Activated CD4-positive, alpha-beta memory T cell treated with anti-CD3 and anti-CD28 coated beads for 36 hours (primary cell): ENCODE results near the gene OR52K1. TPM values are rescaled to one million over a fixed set of nuclear protein-coding genes. Genes with fewer than 3 reads are reported as not detected.
"Not testable (repeated sequence)": the region's sequence is repeated elsewhere in the genome, so short reads cannot be mapped to it uniquely, and the experiment has no call there.

Experiments
- CTCF ChIA-PET: fragments of 350-600 bp; sonication (Branson Sonifier 250); formaldehyde crosslinking; loops from one replicate; lab custom pipeline; 2021; ENCODE audit warnings: antibody characterized with exemption, inconsistent platforms; lab: Charles Lee
- POLR2A ChIA-PET: fragments of 350-600 bp; sonication (Branson Sonifier 250); formaldehyde crosslinking; loops from one replicate; lab custom pipeline; 2021; ENCODE audit warnings: antibody characterized with exemption; lab: Charles Lee
- DNase-seq: peaks from one replicate; pipeline ENCODE4 v3.0.0-alpha.2; 2020
- H3K27ac Mint-ChIP-seq: one replicate; pipeline ENCODE4 v1.8.0; 2021; ENCODE audit warnings: mixed read lengths
- H3K27me3 Mint-ChIP-seq: one replicate; pipeline ENCODE4 v1.8.0; 2021; ENCODE audit warnings: mixed read lengths
- H3K36me3 Mint-ChIP-seq: one replicate; pipeline ENCODE4 v1.8.0; 2021; ENCODE audit warnings: mixed read lengths
- H3K4me1 Mint-ChIP-seq: one replicate; pipeline ENCODE4 v1.8.0; 2021; ENCODE audit warnings: low read depth, mixed read lengths
- H3K4me3 Mint-ChIP-seq: one replicate; pipeline ENCODE4 v1.8.0; 2021; ENCODE audit warnings: mild to moderate bottlenecking, mixed read lengths
- H3K9me3 Mint-ChIP-seq: one replicate; pipeline ENCODE4 v1.8.0; 2021; ENCODE audit warnings: mixed read lengths
- intact Hi-C: fragments of 100-400 bp; cut with micrococcal nuclease; formaldehyde crosslinking; loops from one replicate; pipeline ENCODE4 v1.15.1; 2023
- total RNA-seq, 2 experiments: library from RNA; stranded (reverse); gene quantifications; one replicate each; pipeline ENCODE4 v1.2.3, GENCODE V29; 2021

The OR52K1 gene
- total RNA-seq, 2 experiments from 2014 or later: not detected

DNA sequence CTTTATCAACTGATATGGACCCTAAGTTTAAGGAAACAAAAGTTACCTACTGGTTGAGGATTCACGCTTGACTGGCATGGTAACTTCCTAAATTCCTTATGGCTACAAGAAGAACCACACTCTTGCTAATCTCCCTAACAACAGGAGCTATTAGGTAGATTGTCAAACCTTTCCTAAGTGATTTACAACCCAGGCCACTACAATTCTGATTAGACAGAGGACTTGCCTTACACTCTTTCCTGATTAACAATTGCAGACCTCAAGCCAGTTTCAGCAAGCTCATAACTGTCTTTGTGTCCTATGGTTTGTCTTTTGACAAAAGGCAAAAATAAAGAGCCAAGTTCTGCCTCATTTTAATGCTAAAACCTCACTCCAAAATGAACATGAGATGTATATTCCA, 17.0 kb upstream of the OR52K1 start:
- DNase-seq: no peak
- Mint-ChIP-seq H3K4me3 (no peak overlapping the region), H3K4me1 (no peaks in the 10 kb centered on the region), H3K36me3 (no peaks in the 10 kb centered on the region), H3K27ac (no peak overlapping the region), H3K9me3 (peaks cover 10% of the 10 kb centered on the region), H3K27me3 (peaks cover 10% of the 10 kb centered on the region)
- ChIA-PET POLR2A (no interaction called here), CTCF (no interaction called here)
- intact Hi-C loops: no loop called here

DNA sequence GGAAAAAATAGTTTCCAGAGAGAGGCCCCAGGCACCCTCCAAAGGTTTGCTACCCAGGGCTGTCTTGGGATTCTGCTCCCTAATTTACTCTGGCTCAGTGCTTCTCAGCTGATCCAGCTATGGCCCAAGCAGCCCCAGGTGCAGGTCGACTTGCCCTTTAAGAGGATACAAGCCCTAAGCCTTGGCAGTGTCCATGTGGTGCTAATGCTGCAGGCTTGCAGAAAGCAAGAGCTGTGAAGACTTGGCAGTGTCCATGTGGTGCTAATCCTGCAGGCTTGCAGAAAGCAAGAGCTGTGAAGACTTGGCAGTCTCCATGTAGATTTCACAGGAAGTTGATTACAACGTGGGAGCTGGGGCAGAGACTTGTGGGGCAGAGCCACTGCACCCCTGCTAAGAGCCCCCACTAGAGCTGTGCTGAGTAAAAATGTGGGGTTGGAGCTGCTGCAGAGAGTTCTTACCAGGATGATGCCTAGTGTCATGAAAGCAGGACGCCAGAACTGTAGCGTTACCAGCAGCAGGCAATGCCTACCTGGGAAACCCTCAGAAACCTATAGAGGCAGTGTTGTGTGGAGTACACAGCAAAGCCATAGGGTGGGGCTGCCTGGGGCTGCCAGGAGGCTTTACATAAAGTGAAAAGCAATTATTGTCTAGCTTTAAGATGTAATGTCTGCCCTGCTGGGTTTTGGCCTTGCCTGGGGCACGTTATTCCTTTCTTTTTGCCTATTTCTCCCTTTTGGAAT, 16.1 kb upstream of the OR52K1 start:
- ChIA-PET CTCF (no interaction called here), POLR2A (no interaction called here)
- H3K36me3 Mint-ChIP-seq: no peaks in the 10 kb centered on the region
- no peak overlapping the region for H3K4me3 Mint-ChIP-seq
- intact Hi-C loops: no loop called here
- H3K27ac Mint-ChIP-seq: no peak overlapping the region
- H3K27me3 Mint-ChIP-seq: peaks cover 14% of the 10 kb centered on the region
- peaks cover 10% of the 10 kb centered on the region for H3K9me3 Mint-ChIP-seq
- DNase-seq: no peak
- no peaks in the 10 kb centered on the region for H3K4me1 Mint-ChIP-seq

DNA sequence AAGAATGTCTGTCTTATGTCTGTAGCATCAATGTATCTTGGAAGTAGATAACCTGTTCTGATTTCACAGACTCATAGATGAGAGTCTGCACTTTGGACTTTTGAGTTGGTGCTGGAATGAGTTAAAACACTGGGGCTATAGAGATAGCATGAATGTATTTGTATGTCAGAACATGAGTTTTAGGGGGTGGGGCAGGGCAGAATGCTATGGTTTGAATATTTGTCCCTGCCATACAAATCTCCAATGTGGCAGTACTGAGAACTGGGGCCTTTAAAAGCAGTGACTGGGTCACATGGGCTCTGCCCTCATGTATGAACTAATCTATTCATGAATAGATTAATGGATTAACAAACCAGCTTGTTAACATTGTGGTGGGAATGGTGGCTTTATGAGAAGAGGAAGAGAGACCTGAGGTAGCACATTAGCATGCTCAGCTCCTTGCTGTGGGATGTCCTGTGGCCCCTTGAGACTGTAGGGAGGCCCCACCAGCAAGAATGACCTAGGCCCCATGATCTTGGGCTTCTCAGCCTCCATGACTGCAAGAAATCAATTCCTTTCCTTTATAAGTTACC, 15.5 kb upstream of the OR52K1 start:
- H3K36me3 Mint-ChIP-seq: no peaks in the 10 kb centered on the region
- intact Hi-C loops: no loop called here
- no peaks in the 10 kb centered on the region for H3K4me1 Mint-ChIP-seq
- no peak overlapping the region for H3K27ac Mint-ChIP-seq
- no peak for DNase-seq
- ChIA-PET CTCF (no interaction called here), POLR2A (no interaction called here)
- peaks cover 10% of the 10 kb centered on the region for H3K9me3 Mint-ChIP-seq
- H3K4me3 Mint-ChIP-seq: no peak overlapping the region
- H3K27me3 Mint-ChIP-seq: peaks cover 14% of the 10 kb centered on the region

DNA sequence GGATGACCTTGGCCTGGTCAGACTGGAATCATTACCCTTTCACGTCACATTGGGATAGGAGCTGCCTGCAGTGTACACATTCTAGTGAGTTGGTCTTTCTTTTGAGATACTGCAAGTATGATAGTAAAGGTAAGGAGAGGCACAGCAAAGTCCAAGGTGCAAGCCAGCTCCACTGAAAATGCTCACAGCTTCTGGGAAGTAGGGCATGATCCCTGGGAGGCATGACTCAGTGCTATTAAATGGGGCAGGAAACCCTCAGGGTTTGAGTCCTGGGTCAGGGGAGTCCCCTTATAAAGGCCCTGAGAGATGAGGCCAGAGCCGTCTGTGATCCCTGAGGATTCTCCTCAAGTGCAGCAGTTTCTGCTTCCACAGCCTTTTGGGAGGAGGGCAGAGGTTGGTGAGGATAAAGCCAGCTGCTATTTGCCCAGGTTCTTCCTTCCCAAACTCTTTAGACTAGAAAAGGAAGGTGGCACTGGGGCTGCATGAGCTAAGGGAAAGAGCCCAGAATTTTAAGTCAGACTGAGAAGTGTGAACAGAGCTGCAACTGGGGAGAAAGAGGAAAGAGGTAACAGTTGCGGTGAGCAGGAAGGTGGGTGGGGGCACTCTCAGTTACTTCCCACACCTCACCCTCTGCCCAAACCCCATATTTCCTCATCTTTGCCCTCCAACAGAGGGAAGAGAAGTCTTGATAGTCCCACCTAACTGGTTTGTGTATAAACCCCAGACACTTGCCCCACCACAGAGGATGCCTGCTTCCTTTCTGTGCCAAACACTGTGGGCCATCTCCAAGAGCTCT, 14.4 kb upstream of the OR52K1 start:
- intact Hi-C loops: no loop called here
- Mint-ChIP-seq H3K9me3 (peaks cover 10% of the 10 kb centered on the region), H3K36me3 (no peaks in the 10 kb centered on the region), H3K4me3 (no peak overlapping the region), H3K27ac (no peak overlapping the region), H3K4me1 (no peaks in the 10 kb centered on the region), H3K27me3 (peaks cover 12% of the 10 kb centered on the region)
- DNase-seq: no peak
- POLR2A ChIA-PET: no interaction called here
- CTCF ChIA-PET: no interaction called here

DNA sequence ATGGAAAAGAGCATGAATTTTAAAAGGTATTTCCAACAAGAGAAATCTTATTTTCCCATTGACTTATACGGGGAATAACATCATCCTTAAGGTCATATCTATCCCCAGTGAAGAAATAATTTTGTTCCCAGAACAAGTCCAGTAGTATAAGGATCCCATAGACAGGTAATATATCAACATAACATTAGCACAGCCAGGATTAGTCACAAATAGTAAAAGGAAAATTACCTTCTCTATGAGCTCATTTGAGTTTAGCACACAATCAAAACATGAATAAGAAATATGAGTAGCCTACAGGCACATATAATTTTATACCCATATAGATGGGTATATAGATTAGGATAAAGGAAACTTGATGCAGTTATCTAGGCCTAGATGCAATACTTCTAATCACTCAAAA, 2.8 kb upstream of the OR52K1 start:
- Mint-ChIP-seq H3K9me3 (no peaks in the 10 kb centered on the region), H3K27me3 (peaks cover 3% of the 10 kb centered on the region), H3K4me3 (no peak overlapping the region), H3K4me1 (peaks cover 13% of the 10 kb centered on the region), H3K36me3 (no peaks in the 10 kb centered on the region), H3K27ac (no peak overlapping the region)
- intact Hi-C loops: no loop called here
- no peak for DNase-seq
- POLR2A ChIA-PET: no interaction called here
- CTCF ChIA-PET: no interaction called here

DNA sequence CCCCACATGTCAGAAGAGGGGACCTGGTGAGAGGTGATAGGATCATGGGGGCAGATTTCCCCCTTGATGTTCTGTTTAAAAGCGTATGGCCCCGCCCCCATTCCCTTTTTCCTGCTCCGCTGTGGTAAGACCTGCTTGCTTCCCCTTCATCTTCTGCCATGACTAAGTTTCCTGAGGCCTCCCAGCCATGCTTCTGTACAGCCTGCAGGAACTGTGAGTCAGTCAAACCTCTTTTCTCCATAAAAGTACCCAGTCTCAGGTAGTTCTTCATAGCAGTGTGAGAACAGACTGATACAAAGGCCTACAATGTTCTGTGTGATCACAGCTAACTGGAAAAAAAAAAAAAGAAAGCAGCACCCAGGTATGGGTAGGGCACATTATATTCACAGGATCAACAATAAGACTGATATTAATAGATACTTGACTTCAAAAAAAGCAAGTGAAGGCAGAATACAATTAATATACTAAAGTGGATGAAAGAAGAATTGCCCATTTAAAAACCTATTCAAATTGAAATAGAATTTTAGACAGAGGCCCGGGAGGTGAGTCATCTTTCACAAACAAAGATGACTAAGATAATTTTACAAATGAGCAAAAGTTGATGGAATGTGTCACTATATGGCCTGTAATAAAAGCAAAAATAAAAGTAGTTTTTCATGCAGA, 1.7 kb upstream of the OR52K1 start:
- Mint-ChIP-seq H3K27me3 (peaks cover 3% of the 10 kb centered on the region), H3K27ac (no peak overlapping the region), H3K36me3 (no peaks in the 10 kb centered on the region), H3K9me3 (no peaks in the 10 kb centered on the region), H3K4me1 (peaks cover 13% of the 10 kb centered on the region), H3K4me3 (no peak overlapping the region)
- ChIA-PET POLR2A (no interaction called here), CTCF (no interaction called here)
- DNase-seq: peak; percentile 13
- intact Hi-C loops: loop anchor here (1.0 kb wide), 1 partner anchor 13 kb away; no protein-coding TSS in a partner anchor

DNA sequence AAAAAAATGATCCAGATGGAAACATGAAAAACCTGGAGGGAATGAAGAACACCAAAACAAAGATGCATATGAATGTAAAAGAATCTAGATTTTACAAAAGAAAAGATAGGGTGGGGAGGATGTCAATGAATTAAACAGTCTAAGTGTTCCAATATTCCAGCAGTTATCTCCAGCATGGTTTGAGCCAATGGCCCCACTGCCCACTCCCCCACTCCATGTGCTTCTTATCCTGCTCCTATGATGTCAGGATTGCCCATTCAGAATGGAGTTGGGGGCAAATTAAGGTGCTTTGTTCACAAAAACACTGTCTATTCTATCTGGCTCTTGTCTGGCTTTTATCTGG, 1.2 kb upstream of the OR52K1 start:
- peaks cover 13% of the 10 kb centered on the region for H3K4me1 Mint-ChIP-seq
- no peak overlapping the region for H3K27ac Mint-ChIP-seq
- intact Hi-C loops: loop anchor here (1.0 kb wide), 1 partner anchor 12 kb away; no protein-coding TSS in a partner anchor
- no peaks in the 10 kb centered on the region for H3K9me3 Mint-ChIP-seq
- CTCF ChIA-PET: no interaction called here
- no peaks in the 10 kb centered on the region for H3K36me3 Mint-ChIP-seq
- no peak overlapping the region for H3K4me3 Mint-ChIP-seq
- POLR2A ChIA-PET: no interaction called here
- DNase-seq: no peak
- peaks cover 3% of the 10 kb centered on the region for H3K27me3 Mint-ChIP-seq

DNA sequence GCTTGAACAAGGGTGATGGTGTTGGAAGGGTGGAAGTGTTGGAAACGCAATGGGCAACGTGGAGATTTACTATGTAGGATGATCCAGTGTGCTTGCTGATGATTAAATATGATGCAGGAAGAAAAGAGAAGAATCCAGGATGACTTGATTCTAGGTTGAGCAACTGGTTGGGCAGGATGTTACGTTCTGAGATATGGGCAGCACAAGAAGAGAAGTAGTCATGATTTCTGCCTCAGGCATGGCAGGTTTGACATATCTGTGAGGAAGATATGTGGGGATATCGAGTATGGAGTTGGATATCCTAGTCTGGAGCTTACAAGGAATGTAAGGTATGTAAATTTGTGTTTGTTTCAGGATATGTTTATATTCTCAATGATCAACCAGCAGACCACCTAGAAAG, 1.9 kb downstream of the OR52K1 start:
- H3K9me3 Mint-ChIP-seq: no peaks in the 10 kb centered on the region
- H3K27me3 Mint-ChIP-seq: peaks cover 8% of the 10 kb centered on the region
- no peak overlapping the region for H3K4me3 Mint-ChIP-seq
- no peak overlapping the region for H3K27ac Mint-ChIP-seq
- no peaks in the 10 kb centered on the region for H3K36me3 Mint-ChIP-seq
- ChIA-PET CTCF (no interaction called here), POLR2A (interaction anchor here (0.6 kb wide), 1 partner anchor 91 kb away, joined by 3 read pairs; the partner anchor contains the start of gene TRIM21)
- H3K4me1 Mint-ChIP-seq: peaks cover 13% of the 10 kb centered on the region
- intact Hi-C loops: no loop called here
- DNase-seq: no peak

DNA sequence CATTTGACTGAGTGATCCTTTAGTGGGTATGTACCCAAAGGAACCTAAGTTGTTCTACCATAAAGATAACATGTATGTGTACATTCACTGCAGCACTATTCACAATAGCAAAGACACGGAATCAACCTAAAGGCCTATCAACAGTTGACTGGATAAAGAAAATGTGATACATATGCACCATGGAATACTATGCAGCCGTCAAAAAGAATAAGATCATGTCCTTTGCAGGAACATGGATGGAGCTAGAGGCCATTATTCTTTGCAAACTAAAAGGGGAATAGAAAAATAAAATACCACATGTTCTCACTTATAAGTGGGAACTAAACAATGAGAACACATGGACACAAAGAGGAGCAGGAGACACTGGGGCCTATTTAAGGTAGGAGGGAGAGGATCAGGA, 9.0 kb downstream of the OR52K1 start:
- H3K27ac Mint-ChIP-seq, DNase-seq, H3K4me1 Mint-ChIP-seq, POLR2A ChIA-PET, H3K4me3 Mint-ChIP-seq, H3K36me3 Mint-ChIP-seq, H3K9me3 Mint-ChIP-seq: not testable (repeated sequence)
- peaks cover 19% of the 10 kb centered on the region for H3K27me3 Mint-ChIP-seq
- intact Hi-C loops: loop anchor here (5.0 kb wide), 1 partner anchor 116 kb away; the partner anchor contains the start of gene TRIM68
- CTCF ChIA-PET: interaction anchor here (2.2 kb wide), 1 partner anchor 9 kb away, joined by 10 read pairs; the partner anchor contains the start of gene OR52K1

DNA sequence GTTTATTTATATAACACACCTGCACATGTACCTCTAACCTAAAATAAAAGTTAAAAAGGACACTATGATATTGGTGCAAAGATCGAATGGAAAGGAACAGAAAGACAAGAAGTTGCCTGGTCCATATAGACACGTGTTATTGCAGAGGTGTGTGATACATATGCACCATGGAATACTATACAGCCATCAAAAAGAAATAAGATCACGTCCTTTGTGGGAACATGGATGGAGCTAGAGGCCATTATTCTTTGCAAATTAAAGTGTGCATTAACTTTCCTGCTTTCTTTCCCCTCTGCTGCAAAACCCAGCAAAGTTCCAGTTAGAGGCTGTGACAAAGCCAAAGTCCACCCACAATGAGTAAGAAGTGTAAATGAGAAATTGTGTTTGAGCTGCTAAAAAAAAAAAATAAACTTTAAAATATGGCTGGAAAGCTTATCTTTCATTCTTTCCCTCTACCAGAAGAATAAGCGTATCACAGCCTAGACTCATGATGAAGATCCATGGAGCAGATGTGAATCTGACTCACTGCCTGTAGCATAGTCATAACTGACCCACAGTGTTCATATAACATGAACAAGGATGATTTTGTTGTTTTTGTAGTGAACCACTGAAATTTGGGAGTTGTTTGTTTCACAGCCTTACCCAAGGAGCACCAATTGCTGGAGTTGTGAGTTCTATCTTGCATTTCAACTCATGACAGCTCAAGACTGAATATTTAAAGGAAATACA, 9.6 kb downstream of the OR52K1 start:
- H3K4me1 Mint-ChIP-seq: peaks cover 6% of the 10 kb centered on the region
- peaks cover 4% of the 10 kb centered on the region for H3K9me3 Mint-ChIP-seq
- H3K36me3 Mint-ChIP-seq: no peaks in the 10 kb centered on the region
- no peak for DNase-seq
- peaks cover 16% of the 10 kb centered on the region for H3K27me3 Mint-ChIP-seq
- H3K27ac Mint-ChIP-seq: no peak overlapping the region
- CTCF ChIA-PET: interaction anchor here (0.7 to 5.4 kb wide), 4 partner anchors 10 to 306 kb away, joined by 3 to 83 read pairs (median 6); partner anchors contain the start of genes OR51D1 and OR52K1
- no peak overlapping the region for H3K4me3 Mint-ChIP-seq
- POLR2A ChIA-PET: no interaction called here
- intact Hi-C loops: loop anchor here (5.0 kb wide), 1 partner anchor 115 kb away; the partner anchor contains the start of gene TRIM68

DNA sequence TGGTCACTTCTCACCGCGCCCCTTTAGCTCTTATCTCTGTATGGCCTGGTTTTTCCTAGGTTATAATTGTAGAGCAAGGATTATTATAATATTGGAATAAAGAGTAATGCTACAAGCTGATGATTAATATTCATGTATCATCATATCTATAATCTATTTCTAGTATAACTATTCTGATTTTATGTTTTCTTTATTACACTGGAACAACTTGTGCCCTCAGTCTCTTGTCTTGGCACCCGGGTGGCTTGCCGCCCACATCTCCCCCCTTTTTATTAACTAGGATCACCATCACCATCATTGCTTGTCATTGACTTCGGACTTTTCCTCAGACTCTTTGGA, 11.0 kb downstream of the OR52K1 start:
- ChIA-PET POLR2A (no interaction called here), CTCF (interaction anchor here (0.6 to 5.4 kb wide), 8 partner anchors 9 to 311 kb away, joined by 3 to 83 read pairs (median 4); partner anchors contain the start of genes OR51D1 and OR52K1)
- Mint-ChIP-seq H3K27me3 (peaks cover 15% of the 10 kb centered on the region), H3K27ac (no peak overlapping the region), H3K9me3 (peaks cover 4% of the 10 kb centered on the region), H3K36me3 (no peaks in the 10 kb centered on the region), H3K4me1 (peaks cover 6% of the 10 kb centered on the region), H3K4me3 (no peak overlapping the region)
- intact Hi-C loops: loop anchor here (1.0 to 5.0 kb wide), 5 partner anchors 12 to 306 kb away; partner anchors contain the start of genes TRIM21 and TRIM68
- DNase-seq: no peak
